GM21576 (cell line): ENCODE measurements around the gene CENPM.
"Not testable (repeated sequence)": the region's sequence is repeated elsewhere in the genome, so short reads cannot be mapped to it uniquely, and the experiment has no call there.

Experiments used
- ATAC-seq: cut with Tn5 transposase; IDR thresholded peaks from one replicate; pipeline ENCODE4 v1.9.1; 2021; ENCODE audit warnings: mild to moderate bottlenecking, moderate library complexity; ENCODE audit not compliant: unreplicated experiment

CENPM gene

DNA sequence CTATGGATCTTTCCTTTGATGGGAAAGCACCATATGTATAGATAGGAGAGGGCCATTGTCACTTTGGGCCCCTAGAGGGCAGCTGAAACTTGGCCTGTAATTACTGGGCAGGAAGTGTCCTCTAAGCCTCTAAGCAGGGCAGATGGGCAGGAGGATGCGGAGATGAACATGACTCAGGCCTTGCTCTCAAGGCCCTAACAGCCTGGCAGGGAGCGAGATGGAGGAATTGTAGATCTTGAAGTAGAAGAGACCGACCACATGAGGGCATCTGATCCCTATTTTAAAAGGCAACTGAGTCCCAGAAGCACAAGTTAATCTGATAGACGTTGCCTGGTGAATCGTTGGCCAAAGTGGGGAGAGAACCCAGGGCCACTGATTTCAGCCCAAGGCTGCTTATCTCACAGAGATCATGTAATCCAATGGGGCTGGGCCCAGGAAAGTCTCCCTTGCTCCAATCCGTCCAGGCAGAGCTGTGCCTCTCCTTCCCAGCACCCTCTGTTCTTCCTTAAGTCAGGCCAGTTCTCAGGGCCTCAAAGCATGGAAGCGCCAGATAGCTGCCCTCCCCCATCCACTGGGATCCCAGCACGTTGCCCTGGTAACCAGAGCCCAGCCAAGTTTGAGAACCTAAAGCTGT lies 19.8 kb upstream of the CENPM start:
- ATAC-seq, result no peak

GRCh38 chr22:41966225-41966606 lies 19.3 kb upstream of the CENPM start:
- no peak for ATAC-seq

- no peak for ATAC-seq
Measured at GRCh38 chr22:41964112-41964491, 17.1 kb upstream of the CENPM start.

GRCh38 chr22:41963453-41964111 lies 16.6 kb upstream of the CENPM start:
- no peak for ATAC-seq

DNA sequence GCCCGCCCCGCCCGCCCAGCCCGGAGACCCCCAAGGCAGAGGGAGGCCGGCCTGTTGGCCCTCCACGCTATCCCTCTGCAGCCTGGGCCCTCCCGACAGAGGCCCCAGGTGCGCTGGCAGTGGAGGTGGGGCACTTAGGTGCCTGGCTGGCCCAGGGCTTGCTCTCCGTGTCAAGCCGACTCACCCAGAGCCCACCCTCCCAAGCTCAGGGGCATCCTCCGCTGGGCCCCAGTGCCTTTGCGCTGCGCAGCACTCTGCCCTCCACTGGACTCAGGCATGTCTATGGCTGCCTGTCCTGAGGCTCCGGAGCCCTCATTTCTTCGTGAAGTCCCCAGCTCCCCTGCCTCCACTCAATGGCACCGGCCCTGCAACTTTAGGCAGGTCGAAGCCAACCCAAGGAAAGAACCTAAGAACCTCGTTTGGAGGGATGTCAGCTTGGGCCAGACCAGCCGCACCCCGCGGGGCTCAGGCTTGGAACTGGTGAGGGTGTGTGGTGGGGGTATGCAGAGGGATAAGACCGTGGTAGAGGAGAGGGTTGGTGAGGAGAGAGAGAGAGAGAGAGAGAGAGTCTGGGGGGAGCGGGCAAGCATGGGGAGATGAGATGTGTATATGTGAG lies 11.1 kb upstream of the CENPM start:
- ATAC-seq, result no peak

DNA sequence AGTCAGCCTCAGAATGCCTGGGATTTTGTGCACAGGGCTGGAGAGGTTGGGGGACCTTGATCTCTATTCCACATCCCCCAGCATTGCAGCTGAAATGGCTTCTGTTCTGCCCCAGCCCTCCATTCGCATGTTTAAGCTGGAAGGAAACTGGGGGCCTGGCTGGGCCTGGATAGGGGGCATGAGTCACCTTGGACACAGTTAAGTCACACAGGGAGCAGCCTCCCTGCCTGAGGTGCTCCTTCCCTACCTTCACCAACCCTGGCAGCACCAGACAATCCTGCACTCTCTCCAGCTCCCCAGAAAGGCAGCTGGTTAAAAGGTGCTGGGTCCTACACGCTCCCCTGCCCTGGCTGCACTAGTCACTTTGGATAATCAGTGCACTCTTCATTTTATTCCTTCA lies 5.8 kb upstream of the CENPM start:
- ATAC-seq, result no peak

DNA sequence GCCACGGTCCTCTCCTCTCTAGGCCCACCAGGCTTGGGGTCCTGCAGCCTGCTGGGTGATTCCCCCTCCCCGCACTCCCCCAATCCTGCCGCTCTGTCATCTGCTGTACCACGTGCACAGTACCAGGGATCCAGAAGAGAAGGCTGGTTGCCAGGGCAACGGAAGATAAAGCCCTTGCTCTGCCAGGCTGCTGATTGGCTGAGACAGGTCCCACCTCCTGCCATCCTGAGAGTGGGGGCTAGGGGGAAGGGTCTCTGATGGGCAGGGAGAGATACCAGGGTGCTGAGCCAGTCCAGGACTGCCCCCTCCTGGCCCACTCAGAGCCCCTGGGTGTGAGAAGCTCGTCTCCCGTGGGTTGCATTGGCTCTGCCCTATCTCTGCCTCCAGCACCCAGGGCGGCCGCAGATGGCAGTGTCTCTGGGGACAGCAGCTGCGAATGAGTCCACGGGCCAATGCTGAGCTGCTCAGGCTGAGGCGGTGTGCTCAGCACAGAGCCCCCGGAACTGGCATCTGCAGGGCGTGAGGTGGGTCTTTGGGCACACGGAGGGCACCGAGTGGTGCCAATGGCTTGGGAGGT lies 5.0 kb upstream of the CENPM start, which contains the start of gene SMIM45:
SMIM45 (plus strand) TSS at position 253 of the 577 bp plus-strand sequence.
- no peak for ATAC-seq

- no peak for ATAC-seq
Measured at GRCh38 chr22:41949297-41949965, 2.5 kb upstream of the CENPM start.

DNA sequence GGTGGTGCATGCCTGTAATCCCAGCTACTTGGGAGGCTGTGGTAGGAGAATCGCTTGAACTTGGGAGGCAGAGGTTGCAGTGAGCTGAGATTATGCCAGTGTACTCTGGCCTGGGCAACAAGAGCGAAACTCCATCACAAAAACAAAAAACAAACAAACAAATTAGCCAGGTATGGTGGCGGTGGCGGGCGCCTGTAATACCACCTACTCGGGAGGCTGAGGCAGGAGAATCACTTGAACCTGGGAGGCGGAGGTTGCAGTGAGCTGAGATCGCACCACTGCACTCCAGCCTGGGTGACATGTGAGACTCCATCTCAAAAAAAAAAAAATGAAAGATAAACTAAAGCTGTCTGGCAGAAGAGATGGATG lies 2.0 kb upstream of the CENPM start:
- ATAC-seq, result not testable (repeated sequence)

DNA sequence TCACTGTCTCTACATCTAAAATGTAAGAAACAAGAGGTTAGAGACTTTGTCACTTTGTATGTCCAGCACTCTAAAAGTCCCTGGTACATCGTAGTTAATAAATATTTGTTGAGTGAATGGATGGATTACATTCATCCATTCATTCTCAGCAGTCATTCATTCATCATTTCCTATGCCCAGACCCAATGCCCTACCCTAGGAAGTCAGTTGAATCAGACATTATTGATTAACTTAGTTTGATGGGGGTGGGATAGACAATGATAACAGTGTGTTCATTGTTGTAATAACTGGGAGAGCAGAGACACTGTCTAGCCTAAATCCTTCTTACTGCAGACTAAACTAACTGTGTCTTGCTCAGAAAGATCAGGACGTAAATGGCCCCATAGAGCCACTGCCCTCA lies 1.2 kb upstream of the CENPM start:
- no peak for ATAC-seq

GRCh38 chr22:41947424-41948080 lies 600 bp upstream of the CENPM start:
- no peak for ATAC-seq

- no peak for ATAC-seq
Measured at GRCh38 chr22:41943661-41944209, 3.2 kb downstream of the CENPM start.

DNA sequence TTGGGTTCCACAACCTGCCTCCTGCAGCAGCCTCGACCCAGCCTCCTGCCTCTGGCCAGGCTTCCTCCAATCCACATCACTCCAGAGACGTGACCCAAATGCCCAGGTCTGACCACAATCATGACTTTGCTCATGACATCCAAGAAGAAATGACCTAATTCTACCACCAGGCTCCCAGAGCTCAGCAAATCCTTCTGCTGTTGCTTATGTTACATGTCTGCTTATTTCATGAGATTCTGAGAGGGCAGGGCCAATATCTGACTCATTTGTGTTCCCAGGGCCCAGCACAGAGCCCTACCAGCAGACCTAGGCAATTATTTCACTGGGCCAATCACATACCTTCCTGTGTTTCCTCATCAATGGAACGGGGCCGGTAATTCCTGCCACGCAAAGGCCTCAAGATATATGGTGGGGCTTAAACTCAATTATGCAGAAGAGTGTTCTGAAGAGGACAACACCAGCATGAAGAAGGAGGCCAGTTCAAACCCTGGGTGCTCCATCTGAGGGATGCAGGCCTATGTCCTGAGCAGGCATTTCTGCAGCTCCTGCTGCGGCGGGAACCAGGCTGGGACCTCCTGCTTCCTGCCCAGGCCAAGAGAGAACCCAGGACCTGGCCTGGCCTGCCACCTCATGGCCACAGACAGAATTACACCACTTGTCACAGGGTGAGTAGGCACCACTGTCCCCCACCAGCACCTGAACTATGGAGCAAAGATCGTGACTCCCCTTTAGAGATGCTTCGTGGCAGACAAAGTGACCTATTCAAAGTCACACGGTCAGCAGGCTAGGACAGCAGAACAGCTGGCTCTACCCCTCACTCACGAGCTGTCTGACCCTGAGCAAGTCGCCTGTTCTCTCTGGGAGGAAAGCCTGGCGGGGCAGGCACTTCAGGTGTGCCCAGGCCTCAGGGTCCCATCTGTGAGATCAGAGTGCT lies 5.9 kb downstream of the CENPM start:
- peak; percentile 32 for ATAC-seq

DNA sequence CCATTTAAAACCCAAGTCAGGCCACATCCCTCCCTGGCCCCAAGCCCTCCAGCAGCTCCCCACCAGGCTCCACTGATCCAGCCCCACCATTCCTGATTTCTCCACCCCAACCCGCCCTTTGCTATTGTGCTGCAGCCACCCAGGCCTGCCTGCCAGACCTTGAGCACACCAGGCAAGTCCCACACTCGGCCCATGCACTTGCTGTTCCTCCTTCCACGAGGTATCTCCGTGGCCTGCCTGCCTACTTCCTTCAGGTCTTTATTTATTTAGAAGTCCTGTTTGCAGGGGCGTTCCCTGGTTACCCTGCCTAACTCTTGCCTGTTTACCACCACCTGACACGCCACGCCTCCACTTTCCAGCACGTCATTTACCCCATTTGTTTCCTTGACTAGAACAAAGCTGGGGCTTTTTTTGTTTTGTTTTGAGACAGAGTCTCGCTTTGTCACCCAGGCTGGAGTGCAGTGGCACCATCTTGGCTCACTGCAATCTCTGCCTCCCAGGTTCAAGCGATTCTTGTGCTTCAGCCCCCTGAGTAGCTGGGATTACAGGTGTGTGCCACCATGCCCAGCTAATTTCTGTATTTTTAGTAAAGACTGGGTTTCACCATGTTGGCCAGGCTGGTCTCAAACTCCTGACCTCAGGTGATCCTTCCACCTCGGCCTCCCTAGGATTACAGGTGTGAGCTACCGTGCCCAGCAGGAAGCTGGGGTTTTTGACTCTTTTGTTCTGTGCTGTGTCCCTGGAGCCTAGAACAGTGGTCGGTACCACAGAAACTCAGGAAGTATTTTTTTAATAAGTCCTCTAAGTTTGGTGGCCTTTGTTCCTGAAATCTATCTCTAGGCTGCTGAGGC lies 6.7 kb downstream of the CENPM start:
- peak; percentile 48 for ATAC-seq

DNA sequence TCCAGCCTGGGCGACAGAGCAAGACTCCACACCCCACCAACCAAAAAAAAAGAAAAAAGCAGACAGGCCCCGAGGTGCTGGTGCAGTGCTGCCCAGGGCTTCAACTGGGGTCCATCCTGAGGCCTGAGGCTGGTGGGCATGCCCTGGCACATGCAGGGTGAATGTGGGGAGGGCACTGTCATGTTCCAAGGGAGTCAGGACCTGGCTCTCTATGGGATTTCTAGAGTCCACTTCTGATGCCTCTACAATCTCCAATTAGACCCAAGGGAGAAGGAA lies 10.1 kb downstream of the CENPM start:
- no peak for ATAC-seq

DNA sequence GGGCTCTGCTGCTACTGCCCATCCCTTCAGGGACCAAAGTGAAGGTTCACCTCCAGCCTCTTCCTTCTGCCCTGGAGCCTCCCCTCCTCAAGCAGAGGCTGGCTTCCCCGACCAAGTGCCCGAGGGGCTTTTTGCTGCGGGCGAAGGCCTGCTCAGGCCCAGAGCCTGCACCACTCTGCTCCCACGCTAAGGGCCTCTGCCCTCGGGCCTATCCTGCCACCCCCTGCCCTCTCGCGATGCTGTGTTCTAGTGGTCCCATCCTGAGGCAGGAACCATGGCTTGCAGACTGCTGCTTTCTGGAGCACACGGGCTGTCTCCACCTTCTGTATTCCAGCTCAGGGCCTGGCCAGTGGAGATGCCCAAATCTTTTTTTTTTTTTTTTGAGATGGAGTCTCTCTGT lies 11.4 kb downstream of the CENPM start:
- ATAC-seq, result no peak

GRCh38 chr22:41935015-41935351 lies 12.0 kb downstream of the CENPM start:
- ATAC-seq, result no peak

GRCh38 chr22:41934284-41935014 lies 12.5 kb downstream of the CENPM start:
- no peak for ATAC-seq
